HepG2 (cell line): ENCODE results near the gene TFF1. TPM values are rescaled to one million over a fixed set of nuclear protein-coding genes. Genes with fewer than 3 reads are reported as not detected.

Experiments
- BRD4 ChIP-seq: sonication (generic); formaldehyde crosslinking; IDR thresholded peaks from 2 replicates; pipeline ENCODE4 v1.4.0; 2020; ENCODE audit warnings: missing genetic modification reagents
- CHD2 ChIP-seq: IDR thresholded peaks from 2 replicates; pipeline ENCODE4 v1.6.1; 2011; ENCODE audit warnings: low read depth, low read length, improper control_type of control experiment
- HINFP ChIP-seq: sonication (generic); formaldehyde crosslinking; IDR thresholded peaks from 2 replicates; pipeline ENCODE4 v1.4.0; 2020; ENCODE audit warnings: low read depth, mild to moderate bottlenecking, missing genetic modification reagents
- HIVEP1 ChIP-seq: sonication (generic); formaldehyde crosslinking; IDR thresholded peaks from 2 replicates; pipeline ENCODE4 v1.4.0; 2020; ENCODE audit warnings: mild to moderate bottlenecking, missing genetic modification reagents
- HNRNPLL ChIP-seq: fragments of 200-400 bp; formaldehyde crosslinking; IDR thresholded peaks from 2 replicates; pipeline ENCODE4 v1.6.1; 2017; ENCODE audit warnings: mild to moderate bottlenecking, low read depth, low read length; ENCODE audit not compliant: poor library complexity, severe bottlenecking
- KMT2A ChIP-seq: sonication (generic); formaldehyde crosslinking; IDR thresholded peaks from 2 replicates; pipeline ENCODE4 v1.4.0; 2020; ENCODE audit warnings: missing genetic modification reagents
- MXD1 ChIP-seq: sonication (generic); formaldehyde crosslinking; IDR thresholded peaks from 2 replicates; pipeline ENCODE4 v1.4.0; 2020; ENCODE audit warnings: mild to moderate bottlenecking, missing genetic modification reagents
- MYNN ChIP-seq: sonication (generic); formaldehyde crosslinking; IDR thresholded peaks from 2 replicates; pipeline ENCODE4 v1.4.0; 2020; ENCODE audit warnings: mild to moderate bottlenecking, low read depth, missing genetic modification reagents
- PLRG1 ChIP-seq: fragments of 450-650 bp; conservative IDR thresholded peaks from 2 replicates; pipeline ENCODE4 v1.6.1; 2016
- SNAPC4 ChIP-seq: sonication (generic); formaldehyde crosslinking; IDR thresholded peaks from 2 replicates; pipeline ENCODE4 v1.4.0; 2020; ENCODE audit warnings: mild to moderate bottlenecking, missing genetic modification reagents
- SP140L ChIP-seq: sonication (generic); formaldehyde crosslinking; IDR thresholded peaks from 2 replicates; pipeline ENCODE4 v1.4.0; 2020; ENCODE audit warnings: missing genetic modification reagents, borderline replicate concordance
- TCF7L2 ChIP-seq: IDR thresholded peaks from 2 replicates; pipeline ENCODE4 v1.6.1; 2011; ENCODE audit warnings: mild to moderate bottlenecking, low read depth, low read length, moderate library complexity
- ZNF546 ChIP-seq: sonication (generic); formaldehyde crosslinking; conservative IDR thresholded peaks from 2 replicates; pipeline ENCODE4 v1.8.1; 2023; ENCODE audit warnings: mild to moderate bottlenecking, missing genetic modification reagents
- ZNF547 ChIP-seq: sonication (generic); formaldehyde crosslinking; IDR thresholded peaks from 2 replicates; pipeline ENCODE4 v1.5.1; 2020; ENCODE audit warnings: mild to moderate bottlenecking, missing genetic modification reagents
- ZNF790 ChIP-seq: sonication (generic); formaldehyde crosslinking; IDR thresholded peaks from 2 replicates; pipeline ENCODE4 v1.8.0; 2022; ENCODE audit warnings: missing genetic modification reagents, mild to moderate bottlenecking, borderline replicate concordance
- polyA plus RNA-seq, 8 experiments: library from polyadenylated mRNA; depleted of rRNA in 3 of 8; stranded (reverse) in 7 of 8; unstranded in 1 of 8; fragments of >200 nt; fragmentation: Illumina TruSeq in 4 of 8; extraction: Trizol in 4 of 8; gene quantifications; 2 replicates each; pipeline versions ENCODE4 v1.2.1 to v1.2.3, GENCODE V29; 2011 to 2016; ENCODE audit warnings: low read depth in 4 of 8, missing spikeins in 1 of 8, mixed read lengths in 1 of 8; ENCODE audit not compliant: insufficient read depth in 1 of 8
- total RNA-seq, 5 experiments: library from RNA; depleted of rRNA; stranded (reverse); fragments of >200 nt; fragmentation: Illumina TruSeq; extraction: Trizol; gene quantifications; 2 replicates each; pipeline ENCODE4 v1.2.3, GENCODE V29; 2016; ENCODE audit warnings: low read depth in 1 of 5
- TF ChIP-seq, protein P1 (sequence below): IDR thresholded peaks from 2 replicates; pipeline ENCODE4 v1.6.1; 2012; ENCODE audit warnings: low read depth, low read length, improper control_type of control experiment
- TF ChIP-seq, protein P2 (sequence below): sonication (generic); formaldehyde crosslinking; IDR thresholded peaks from 2 replicates; pipeline ENCODE4 v1.4.0; 2020; ENCODE audit warnings: missing genetic modification reagents
- TF ChIP-seq, protein P3 (sequence below): sonication (generic); formaldehyde crosslinking; IDR thresholded peaks from 2 replicates; pipeline ENCODE4 v1.5.0; 2020; ENCODE audit warnings: mild to moderate bottlenecking, missing genetic modification reagents

TFF1 gene
- total and polyA plus RNA-seq, 2 of the 13 experiments (the other 11 are each of a cell fraction or from before 2014, with no cell fraction given) = 0.24 to 19.4 TPM

- TF ChIP-seq SNAPC4 (CRISPR knock-in tag) (no peak), PLRG1 (no peak), ZNF546 (CRISPR knock-in tag) (0 out of 2 replicates have a peak, but pooled peaks have one; percentile 31), SP140L (CRISPR knock-in tag) (no peak), ZNF547 (CRISPR knock-in tag) (no peak), CHD2 (no peak), KMT2A (CRISPR knock-in tag) (no peak), HNRNPLL (peak; percentile 10), HIVEP1 (CRISPR knock-in tag) (no peak; the same call in 1 of the 2 replicates), TCF7L2 (no peak), MXD1 (CRISPR knock-in tag) (0 out of 2 replicates have a peak, but pooled peaks have one; percentile 40), MYNN (no peak), ZNF790 (CRISPR knock-in tag) (no peak), HINFP (CRISPR knock-in tag) (no peak), BRD4 (CRISPR knock-in tag) (0 out of 2 replicates have a peak, but pooled peaks have one; percentile 57)
- TF ChIP-seq, protein P1, sequence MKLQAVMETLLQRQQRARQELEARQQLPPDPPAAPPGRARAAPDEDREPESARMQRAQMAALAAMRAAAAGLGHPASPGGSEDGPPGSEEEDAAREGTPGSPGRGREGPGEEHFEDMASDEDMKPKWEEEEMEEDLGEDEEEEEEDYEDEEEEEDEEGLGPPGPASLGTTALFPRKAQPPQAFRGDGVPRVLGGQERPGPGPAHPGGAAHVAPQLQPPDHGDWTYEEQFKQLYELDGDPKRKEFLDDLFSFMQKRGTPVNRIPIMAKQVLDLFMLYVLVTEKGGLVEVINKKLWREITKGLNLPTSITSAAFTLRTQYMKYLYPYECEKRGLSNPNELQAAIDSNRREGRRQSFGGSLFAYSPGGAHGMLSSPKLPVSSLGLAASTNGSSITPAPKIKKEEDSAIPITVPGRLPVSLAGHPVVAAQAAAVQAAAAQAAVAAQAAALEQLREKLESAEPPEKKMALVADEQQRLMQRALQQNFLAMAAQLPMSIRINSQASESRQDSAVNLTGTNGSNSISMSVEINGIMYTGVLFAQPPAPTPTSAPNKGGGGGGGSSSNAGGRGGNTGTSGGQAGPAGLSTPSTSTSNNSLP = no peak
- TF ChIP-seq, protein P2, sequence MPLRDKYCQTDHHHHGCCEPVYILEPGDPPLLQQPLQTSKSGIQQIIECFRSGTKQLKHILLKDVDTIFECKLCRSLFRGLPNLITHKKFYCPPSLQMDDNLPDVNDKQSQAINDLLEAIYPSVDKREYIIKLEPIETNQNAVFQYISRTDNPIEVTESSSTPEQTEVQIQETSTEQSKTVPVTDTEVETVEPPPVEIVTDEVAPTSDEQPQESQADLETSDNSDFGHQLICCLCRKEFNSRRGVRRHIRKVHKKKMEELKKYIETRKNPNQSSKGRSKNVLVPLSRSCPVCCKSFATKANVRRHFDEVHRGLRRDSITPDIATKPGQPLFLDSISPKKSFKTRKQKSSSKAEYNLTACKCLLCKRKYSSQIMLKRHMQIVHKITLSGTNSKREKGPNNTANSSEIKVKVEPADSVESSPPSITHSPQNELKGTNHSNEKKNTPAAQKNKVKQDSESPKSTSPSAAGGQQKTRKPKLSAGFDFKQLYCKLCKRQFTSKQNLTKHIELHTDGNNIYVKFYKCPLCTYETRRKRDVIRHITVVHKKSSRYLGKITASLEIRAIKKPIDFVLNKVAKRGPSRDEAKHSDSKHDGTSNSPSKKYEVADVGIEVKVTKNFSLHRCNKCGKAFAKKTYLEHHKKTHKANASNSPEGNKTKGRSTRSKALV (CRISPR knock-in tag) = no peak
- TF ChIP-seq, protein P3, sequence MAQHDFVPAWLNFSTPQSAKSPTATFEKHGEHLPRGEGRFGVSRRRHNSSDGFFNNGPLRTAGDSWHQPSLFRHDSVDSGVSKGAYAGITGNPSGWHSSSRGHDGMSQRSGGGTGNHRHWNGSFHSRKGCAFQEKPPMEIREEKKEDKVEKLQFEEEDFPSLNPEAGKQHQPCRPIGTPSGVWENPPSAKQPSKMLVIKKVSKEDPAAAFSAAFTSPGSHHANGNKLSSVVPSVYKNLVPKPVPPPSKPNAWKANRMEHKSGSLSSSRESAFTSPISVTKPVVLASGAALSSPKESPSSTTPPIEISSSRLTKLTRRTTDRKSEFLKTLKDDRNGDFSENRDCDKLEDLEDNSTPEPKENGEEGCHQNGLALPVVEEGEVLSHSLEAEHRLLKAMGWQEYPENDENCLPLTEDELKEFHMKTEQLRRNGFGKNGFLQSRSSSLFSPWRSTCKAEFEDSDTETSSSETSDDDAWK = no peak
These were observed 50.9 kb downstream of the TFF1 start, which contains the start of gene TFF3 (continued) for GRCh38 chr21:42315296-42315891.
